Fibroblast of lung (primary cell): ENCODE results near the gene SSTR5. TPM values are rescaled to one million over a fixed set of nuclear protein-coding genes. Genes with fewer than 3 reads are reported as not detected.

Experiments used
- DNase-seq, 2 donors: peaks; one replicate each; pipeline versions ENCODE4 v3.0.0 to v3.0.0-alpha.2; 2010; ENCODE audit warnings: low read depth in 2 of 2
- H2AFZ ChIP-seq: 2 replicates; pipeline ENCODE4 v1.5.1; 2012; ENCODE audit warnings: low read length, control low read depth, inconsistent platforms
- H3K27ac ChIP-seq: 2 replicates; pipeline ENCODE4 v1.5.1; 2011; ENCODE audit warnings: low read length, control low read depth; ENCODE audit not compliant: insufficient read depth
- H3K27me3 ChIP-seq: 2 replicates; pipeline ENCODE4 v1.5.1; 2011; ENCODE audit warnings: mild to moderate bottlenecking, low read length; ENCODE audit not compliant: control insufficient read depth, insufficient read depth
- H3K36me3 ChIP-seq: 2 replicates; pipeline ENCODE4 v1.5.1; 2011; ENCODE audit warnings: low read length; ENCODE audit not compliant: control insufficient read depth, insufficient read depth
- H3K4me1 ChIP-seq: 2 replicates; pipeline ENCODE4 v1.5.1; 2011; ENCODE audit warnings: low read length; ENCODE audit not compliant: control insufficient read depth, insufficient read depth; ENCODE audit errors: extremely low read depth
- H3K4me2 ChIP-seq: 2 replicates; pipeline ENCODE4 v1.5.1; 2011; ENCODE audit warnings: low read length, control low read depth; ENCODE audit not compliant: insufficient read depth; ENCODE audit errors: extremely low read depth
- H3K4me3 ChIP-seq, 4 experiments: fragments of 200-600 bp in 1 of 4; sonication (generic) in 1 of 4; replicated peaks in 1 of 4; 2 replicates each; pipeline ENCODE4 v1.5.1; 2011 to 2016; ENCODE audit warnings: low read length in 4 of 4, low read depth in 3 of 4, mild to moderate bottlenecking in 3 of 4, control low read depth in 2 of 4, inconsistent platforms in 1 of 4, mixed read lengths in 1 of 4; ENCODE audit not compliant: insufficient read depth in 1 of 4; ENCODE audit errors: control extremely low read depth in 1 of 4
- H3K79me2 ChIP-seq: 2 replicates; pipeline ENCODE4 v1.5.1; 2012; ENCODE audit warnings: mild to moderate bottlenecking, low read length, inconsistent platforms; ENCODE audit not compliant: control insufficient read depth, insufficient read depth
- H3K9ac ChIP-seq: 2 replicates; pipeline ENCODE4 v1.5.1; 2011; ENCODE audit warnings: mild to moderate bottlenecking, low read length, control low read depth; ENCODE audit not compliant: insufficient read depth
- H3K9me3 ChIP-seq: 2 replicates; pipeline ENCODE4 v1.5.1; 2012; ENCODE audit warnings: low read depth, low read length; ENCODE audit not compliant: control insufficient read depth, insufficient read depth
- H4K20me1 ChIP-seq: 2 replicates; pipeline ENCODE4 v1.5.1; 2011; ENCODE audit warnings: low read length; ENCODE audit not compliant: control insufficient read depth, insufficient read depth; ENCODE audit errors: extremely low read depth
- CTCF ChIP-seq, 2 donors: IDR thresholded peaks in 1 of 2; conservative IDR thresholded peaks in 1 of 2; 1 replicate in 1 of 2; 2 replicates in 1 of 2; pipeline ENCODE4 v1.5.1; 2011 to 2012; ENCODE audit warnings: low read length in 2 of 2, control low read depth in 1 of 2, inconsistent platforms in 1 of 2, low read depth in 1 of 2, mild to moderate bottlenecking in 1 of 2
- EZH2 ChIP-seq: IDR thresholded peaks from 2 replicates; pipeline ENCODE4 v1.5.1; 2012; ENCODE audit warnings: low read length, control low read depth, mild to moderate bottlenecking; ENCODE audit errors: missing control alignments
- polyA plus RNA-seq, 2 donors: library from polyadenylated mRNA; depleted of rRNA in 1 of 2; stranded (reverse) in 1 of 2; unstranded in 1 of 2; fragments of >200 nt; gene quantifications; 2 replicates each; pipeline ENCODE4 v1.2.1, GENCODE V29; 2011 to 2012; ENCODE audit warnings: missing spikeins in 1 of 2
- total RNA-seq: library from RNA; depleted of rRNA; stranded (reverse); fragments of >200 nt; gene quantifications from 2 replicates; pipeline ENCODE4 v1.2.1, GENCODE V29; 2014

SSTR5 gene
- total and polyA plus RNA-seq, 2 donors (not counting 1 experiment from before 2014, with no cell fraction given): not detected

GRCh38 chr16:1058216-1058615 lies 14.3 kb upstream of the SSTR5 start:
- no peak overlapping the region for H3K27ac ChIP-seq
- TF ChIP-seq CTCF (conservative IDR thresholded peaks at IDR 0.05 in 1 of 2, IDR thresholded peaks at IDR 0.05 in 1 of 2; ENCODE audit: low read depth in 1 of 2, low read length in 2 of 2) (no peak), EZH2 (no peak)
- H3K4me2 ChIP-seq: no peak overlapping the region
- no peaks in the 10 kb centered on the region for H3K79me2 ChIP-seq
- no peaks in the 10 kb centered on the region for H3K4me1 ChIP-seq
- H3K9ac ChIP-seq: no peak overlapping the region
- H3K36me3 ChIP-seq: no peaks in the 10 kb centered on the region
- no peak for DNase-seq
- H3K27me3 ChIP-seq: no peaks in the 10 kb centered on the region
- no peak overlapping the region for H2AFZ ChIP-seq
- no peak overlapping the region for H3K4me3 ChIP-seq
- no peaks in the 10 kb centered on the region for H3K9me3 ChIP-seq
- H4K20me1 ChIP-seq: no peaks in the 10 kb centered on the region

GRCh38 chr16:1059310-1059709 lies 13.2 kb upstream of the SSTR5 start:
- no peak for DNase-seq
- TF ChIP-seq CTCF (conservative IDR thresholded peaks at IDR 0.05 in 1 of 2, IDR thresholded peaks at IDR 0.05 in 1 of 2; ENCODE audit: low read depth in 1 of 2, low read length in 2 of 2): no peak
- TF ChIP-seq EZH2: no peak
- Histone ChIP-seq H4K20me1 (no peaks in the 10 kb centered on the region), H3K36me3 (no peaks in the 10 kb centered on the region), H3K27me3 (no peaks in the 10 kb centered on the region), H3K27ac (no peak overlapping the region), H2AFZ (no peak overlapping the region), H3K9ac (no peak overlapping the region), H3K9me3 (no peaks in the 10 kb centered on the region), H3K4me2 (no peak overlapping the region), H3K4me1 (no peaks in the 10 kb centered on the region), H3K79me2 (no peaks in the 10 kb centered on the region), H3K4me3 (no peak overlapping the region)

GRCh38 chr16:1060416-1061340 lies 11.9 kb upstream of the SSTR5 start:
- Histone ChIP-seq H3K36me3 (no peaks in the 10 kb centered on the region), H3K9me3 (no peaks in the 10 kb centered on the region), H4K20me1 (no peaks in the 10 kb centered on the region), H3K9ac (no peak overlapping the region), H3K4me2 (no peak overlapping the region), H3K27me3 (no peaks in the 10 kb centered on the region), H3K79me2 (no peaks in the 10 kb centered on the region), H3K4me1 (no peaks in the 10 kb centered on the region), H3K4me3 (no peak overlapping the region), H2AFZ (no peak overlapping the region), H3K27ac (no peak overlapping the region)
- no peak for DNase-seq
- TF ChIP-seq EZH2 (no peak), CTCF (conservative IDR thresholded peaks at IDR 0.05 in 1 of 2, IDR thresholded peaks at IDR 0.05 in 1 of 2; ENCODE audit: low read depth in 1 of 2, low read length in 2 of 2) (no peak)
